ENCODE data around the gene OTUB2.

Gene OTUB2

GRCh38 chr14:94026173-94026888, at the start of gene OTUB2:
Gene OTUB2, plus strand, starts transcription at chr14:94026340. Its CDS starts 198 bp downstream, at chr14:94026538.
- peak; percentile 92 for DNase-seq

- DNase-seq: no peak
These were observed 49.6 kb upstream of the OTUB2 start, which contains the start of gene ASB2 for GRCh38 chr14:93976477-93977057. Gene ASB2, minus strand, starts transcription at chr14:93976570. Its CDS starts 12,031 bp downstream, at chr14:93964539.

- DNase-seq: no peak
These were observed 49.0 kb upstream of the OTUB2 start for GRCh38 chr14:93977171-93977570.

- no peak for DNase-seq
These were observed 48.2 kb upstream of the OTUB2 start for GRCh38 chr14:93977790-93978581.

GRCh38 chr14:93978735-93979134, 47.4 kb upstream of the OTUB2 start:
- DNase-seq: no peak

GRCh38 chr14:93980456-93981201, 45.5 kb upstream of the OTUB2 start:
- DNase-seq: no peak

GRCh38 chr14:93981316-93982229, 44.6 kb upstream of the OTUB2 start:
- DNase-seq: no peak

GRCh38 chr14:93982230-93983007, 43.7 kb upstream of the OTUB2 start:
- DNase-seq: no peak

- DNase-seq: peak; percentile 34
These were observed 42.1 kb upstream of the OTUB2 start for GRCh38 chr14:93984070-93984469.

- peak; percentile 31 for DNase-seq
These were observed 41.1 kb upstream of the OTUB2 start for GRCh38 chr14:93984987-93985410.

- DNase-seq: no peak
These were observed 39.2 kb upstream of the OTUB2 start for GRCh38 chr14:93986955-93987354.

GRCh38 chr14:93987376-93987775, 38.8 kb upstream of the OTUB2 start:
- DNase-seq: no peak

GRCh38 chr14:93987815-93988476, 38.2 kb upstream of the OTUB2 start:
- no peak for DNase-seq

GRCh38 chr14:93989939-93990338, 36.2 kb upstream of the OTUB2 start:
- no peak for DNase-seq

GRCh38 chr14:93991212-93991611, 34.9 kb upstream of the OTUB2 start:
- no peak for DNase-seq

GRCh38 chr14:93991649-93992048, 34.5 kb upstream of the OTUB2 start:
- DNase-seq: no peak

- DNase-seq: no peak
These were observed 32.8 kb upstream of the OTUB2 start for GRCh38 chr14:93993382-93993781.

GRCh38 chr14:93994919-93995682, 31.0 kb upstream of the OTUB2 start:
- peak; percentile 58 for DNase-seq

GRCh38 chr14:93996130-93996695, 29.9 kb upstream of the OTUB2 start:
- no peak for DNase-seq
